SU-DHL-6 (cell line): Measurements from ENCODE around the gene JAK1.

Experiments used
- H2AFZ ChIP-seq: fragments of 200-600 bp; sonication (generic); 2 replicates; pipeline ENCODE4 v1.6.1; 2014; ENCODE audit warnings: low read depth, mild to moderate bottlenecking, moderate library complexity, mixed read lengths, antibody characterized with exemption, low read length; ENCODE audit not compliant: severe bottlenecking
- H3F3A ChIP-seq: fragments of 200-600 bp; shearing (Covaris generic); 2 replicates; pipeline ENCODE4 v1.6.0; 2016; ENCODE audit warnings: antibody characterized with exemption, mild to moderate bottlenecking; ENCODE audit not compliant: insufficient read depth
- H3K27ac ChIP-seq: fragments of 200-600 bp; sonication (generic); 2 replicates; pipeline ENCODE4 v1.5.1; 2016; ENCODE audit warnings: low read depth, mild to moderate bottlenecking, low read length, moderate library complexity, mixed read lengths
- H3K27me3 ChIP-seq: fragments of 200-600 bp; sonication (generic), shearing (Covaris generic); 2 replicates; pipeline ENCODE4 v1.6.0; 2014; ENCODE audit warnings: mild to moderate bottlenecking, low read length
- H3K36me3 ChIP-seq: fragments of 200-600 bp; sonication (generic); 2 replicates; pipeline ENCODE4 v1.6.1; 2014; ENCODE audit warnings: mild to moderate bottlenecking, low read length, mixed read lengths
- H3K4me2 ChIP-seq: fragments of 300-600, 200-600 bp; shearing (Covaris generic), sonication (generic); 2 replicates; pipeline ENCODE4 v1.6.0; 2014; ENCODE audit warnings: low read length, low read depth, mild to moderate bottlenecking; ENCODE audit not compliant: poor library complexity, severe bottlenecking
- H3K4me3 ChIP-seq: fragments of 200-600 bp; sonication (generic); 2 replicates; pipeline ENCODE4 v1.5.1; 2014; ENCODE audit warnings: antibody characterized with exemption, low read length, mild to moderate bottlenecking, mixed read lengths; ENCODE audit not compliant: insufficient read depth, poor library complexity, severe bottlenecking
- H3K79me2 ChIP-seq: fragments of 200-600 bp; sonication (generic); 2 replicates; pipeline ENCODE4 v1.6.1; 2014; ENCODE audit warnings: mild to moderate bottlenecking, low read length, moderate library complexity; ENCODE audit not compliant: insufficient read depth
- H3K9ac ChIP-seq: fragments of 200-600 bp; sonication (generic); 2 replicates; pipeline ENCODE4 v1.7.0; 2014; ENCODE audit warnings: mild to moderate bottlenecking, low read length
- H3K9me2 ChIP-seq: fragments of 200-600 bp; sonication (generic); replicated peaks from 2 replicates; pipeline ENCODE4 v1.6.1; 2014; ENCODE audit warnings: low read length; ENCODE audit not compliant: insufficient read depth
- H3K9me3 ChIP-seq: fragments of 200-600 bp; sonication (generic); 2 replicates; pipeline ENCODE4 v1.6.1; 2014; ENCODE audit warnings: low read length, mixed read lengths; ENCODE audit not compliant: insufficient read depth
- H4K20me1 ChIP-seq: fragments of 200-600 bp; sonication (generic); 2 replicates; pipeline ENCODE4 v1.6.1; 2014; ENCODE audit warnings: low read depth, mild to moderate bottlenecking, antibody characterized with exemption, low read length, moderate library complexity, mixed read lengths
- CTCF ChIP-seq: fragments of 200-600 bp; sonication (generic); IDR thresholded peaks from one replicate; pipeline ENCODE4 v1.5.1; 2017; ENCODE audit warnings: antibody characterized with exemption, mild to moderate bottlenecking, low read length, moderate library complexity; ENCODE audit not compliant: insufficient read depth, poor library complexity, severe bottlenecking
- EZH2phosphoT487 ChIP-seq: fragments of 200-600 bp; sonication (generic), shearing (Covaris generic); conservative IDR thresholded peaks from 2 replicates; pipeline ENCODE4 v1.6.1; 2018; ENCODE audit warnings: mild to moderate bottlenecking, antibody characterized with exemption, low read length, moderate library complexity, mixed read lengths

The JAK1 gene

GRCh38 chr1:64857347-64857746 lies 109.0 kb downstream of the JAK1 start:
- H3K79me2 ChIP-seq, result no peaks in the 10 kb centered on the region
- H3K9me3 ChIP-seq, result no peaks in the 10 kb centered on the region
- H3K4me3 ChIP-seq, result no peak overlapping the region
- H3K4me2 ChIP-seq, result no peak overlapping the region
- H4K20me1 ChIP-seq, result no peaks in the 10 kb centered on the region
- no peaks in the 10 kb centered on the region for H3K27me3 ChIP-seq
- no peaks in the 10 kb centered on the region for H3F3A ChIP-seq
- H3K9ac ChIP-seq, result no peak overlapping the region
- TF ChIP-seq EZH2phosphoT487 (no peak), CTCF (no peak)
- H3K27ac ChIP-seq, result no peak overlapping the region
- no peaks in the 10 kb centered on the region for H3K9me2 ChIP-seq
- no peaks in the 10 kb centered on the region for H3K36me3 ChIP-seq
- no peak overlapping the region for H2AFZ ChIP-seq

- Histone ChIP-seq H3K4me3 (no peak overlapping the region), H3K27me3 (no peaks in the 10 kb centered on the region), H3K9me2 (no peaks in the 10 kb centered on the region), H3K9ac (no peak overlapping the region), H3F3A (no peaks in the 10 kb centered on the region), H3K79me2 (no peaks in the 10 kb centered on the region), H4K20me1 (no peaks in the 10 kb centered on the region), H3K27ac (no peak overlapping the region), H2AFZ (no peak overlapping the region), H3K36me3 (no peaks in the 10 kb centered on the region), H3K9me3 (no peaks in the 10 kb centered on the region), H3K4me2 (no peak overlapping the region)
- no peak for TF ChIP-seq CTCF
- TF ChIP-seq EZH2phosphoT487, result no peak
Measured at GRCh38 chr1:64856553-64856952, 109.8 kb downstream of the JAK1 start.

DNA sequence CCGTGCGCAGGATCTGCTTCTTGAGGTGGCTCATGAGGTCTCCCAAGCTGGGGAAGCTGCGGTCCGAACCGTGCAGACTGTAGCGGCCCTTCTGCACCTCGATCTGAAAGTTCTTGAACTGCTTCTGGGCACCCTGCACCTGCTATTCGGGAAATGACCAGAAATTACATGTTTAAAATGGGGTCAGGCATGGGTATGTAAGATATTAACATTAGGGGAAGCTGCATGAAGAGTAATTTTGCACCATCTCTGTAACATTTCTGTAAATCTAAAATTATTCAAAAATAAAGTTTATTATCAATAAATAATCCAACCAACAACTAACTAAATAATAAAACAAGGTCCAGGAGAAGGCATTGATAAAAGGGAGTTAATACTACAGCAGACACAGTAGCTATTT lies 110.8 kb downstream of the JAK1 start:
- Histone ChIP-seq H3K27ac (no peak overlapping the region), H2AFZ (no peak overlapping the region), H3F3A (no peaks in the 10 kb centered on the region), H3K4me3 (no peak overlapping the region), H3K27me3 (no peaks in the 10 kb centered on the region), H3K79me2 (no peaks in the 10 kb centered on the region), H3K9me2 (no peaks in the 10 kb centered on the region), H3K4me2 (no peak overlapping the region), H3K36me3 (no peaks in the 10 kb centered on the region), H3K9ac (no peak overlapping the region), H4K20me1 (no peaks in the 10 kb centered on the region), H3K9me3 (no peaks in the 10 kb centered on the region)
- no peak for TF ChIP-seq CTCF
- no peak for TF ChIP-seq EZH2phosphoT487

DNA sequence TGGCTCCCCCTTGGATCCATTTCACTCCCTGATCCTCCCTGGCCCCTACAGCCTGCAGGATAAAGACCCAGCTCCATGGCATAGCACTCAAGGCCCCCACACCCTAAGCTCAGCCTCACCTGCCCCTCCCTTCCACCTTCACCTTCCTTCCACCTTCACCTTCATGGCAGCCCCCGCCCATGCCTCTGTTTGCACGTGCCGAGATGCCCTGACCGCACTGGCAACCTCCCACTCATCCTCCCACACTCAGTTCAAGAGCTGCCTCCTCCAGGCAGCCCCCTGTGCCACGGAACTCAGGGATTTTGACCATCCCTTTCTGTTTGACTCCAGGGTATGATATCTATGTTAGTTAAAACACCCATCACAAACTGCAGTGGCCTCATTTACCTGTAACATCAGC lies 111.7 kb downstream of the JAK1 start:
- no peaks in the 10 kb centered on the region for H4K20me1 ChIP-seq
- no peak overlapping the region for H3K27ac ChIP-seq
- no peak for TF ChIP-seq EZH2phosphoT487
- no peaks in the 10 kb centered on the region for H3K79me2 ChIP-seq
- H3K9me2 ChIP-seq, result no peaks in the 10 kb centered on the region
- H3K4me2 ChIP-seq, result no peak overlapping the region
- no peak overlapping the region for H3K9ac ChIP-seq
- no peaks in the 10 kb centered on the region for H3F3A ChIP-seq
- no peak overlapping the region for H3K4me3 ChIP-seq
- H2AFZ ChIP-seq, result no peak overlapping the region
- no peaks in the 10 kb centered on the region for H3K36me3 ChIP-seq
- no peaks in the 10 kb centered on the region for H3K9me3 ChIP-seq
- no peaks in the 10 kb centered on the region for H3K27me3 ChIP-seq
